H1 (cell line): Measurements from ENCODE around the gene PAOX. TPM values are rescaled to one million over a fixed set of nuclear protein-coding genes. Genes with fewer than 3 reads are reported as not detected.

ENCODE experiments used
- CTCF ChIA-PET: fragments of 300-600 bp; sonication (Branson Sonifier 250); formaldehyde crosslinking; loops from one replicate; lab custom pipeline; 2021; ENCODE audit not compliant: partially characterized antibody; lab: Charles Lee
- POLR2A ChIA-PET: fragments of 300-600 bp; sonication (Branson Sonifier 250); formaldehyde crosslinking; loops from one replicate; lab custom pipeline; 2021; ENCODE audit warnings: inconsistent platforms; ENCODE audit not compliant: partially characterized antibody; lab: Charles Lee
- DNase-seq, 2 experiments: peaks; one replicate each; pipeline versions ENCODE4 v3.0.0 to v3.0.0-alpha.2; 2010 to 2022; ENCODE audit warnings: low spot score in 2 of 2, low read depth in 1 of 2, mixed read lengths in 1 of 2
- FAIRE-seq: peaks from 2 replicates; lab custom pipeline; 2011; peaks lifted over from hg19 to GRCh38; lab: Jason Lieb, UNC
- H2AFZ ChIP-seq: 2 replicates; pipeline ENCODE4 v1.8.1; 2012; ENCODE audit warnings: low read length, inconsistent platforms
- H2AK5ac ChIP-seq: 2 replicates; pipeline ENCODE4 v1.6.1; 2013; ENCODE audit warnings: low read depth, low read length
- H2BK120ac ChIP-seq: replicated peaks from 2 replicates; pipeline ENCODE3; 2013; ENCODE audit warnings: low read depth, low read length, inconsistent platforms
- H2BK12ac ChIP-seq: 2 replicates; pipeline ENCODE4 v1.6.1; 2013; ENCODE audit warnings: low read depth, low read length
- H2BK15ac ChIP-seq: 2 replicates; pipeline ENCODE4 v1.6.1; 2013; ENCODE audit warnings: low read length
- H2BK20ac ChIP-seq: 2 replicates; pipeline ENCODE4 v1.6.1; 2013; ENCODE audit warnings: low read length
- H2BK5ac ChIP-seq: 2 replicates; pipeline ENCODE4 v1.6.1; 2013; ENCODE audit warnings: low read depth, low read length
- H3K14ac ChIP-seq: 2 replicates; pipeline ENCODE4 v1.6.1; 2013; ENCODE audit warnings: inconsistent platforms; ENCODE audit not compliant: insufficient read length
- H3K18ac ChIP-seq: 2 replicates; pipeline ENCODE4 v1.6.1; 2013; ENCODE audit warnings: low read length; ENCODE audit errors: extremely low read depth
- H3K23ac ChIP-seq: 2 replicates; pipeline ENCODE4 v1.6.1; 2013; ENCODE audit warnings: inconsistent platforms; ENCODE audit not compliant: insufficient read length
- H3K23me2 ChIP-seq: 2 replicates; pipeline ENCODE4 v1.6.1; 2013; ENCODE audit warnings: low read depth, low read length
- H3K27ac ChIP-seq: 2 replicates; pipeline ENCODE4 v1.6.1; 2011; ENCODE audit warnings: low read depth, low read length, inconsistent platforms
- H3K27me3 ChIP-seq, 4 experiments: replicated peaks in 1 of 4; 1 replicate in 1 of 4; 2 replicates in 3 of 4; pipeline versions ENCODE4 v1.6.1 to v1.8.1; 2011 to 2013; ENCODE audit warnings: low read length in 3 of 4, mild to moderate bottlenecking in 3 of 4, inconsistent platforms in 2 of 4, mixed read lengths in 2 of 4, moderate library complexity in 1 of 4; ENCODE audit not compliant: control insufficient read depth in 3 of 4, insufficient read depth in 3 of 4; ENCODE audit errors: extremely low read depth in 1 of 4
- H3K36me3 ChIP-seq, 4 experiments: 2 replicates each; pipeline versions ENCODE4 v1.6.1 to v1.8.1; 2011 to 2013; ENCODE audit warnings: mild to moderate bottlenecking in 4 of 4, low read length in 3 of 4, moderate library complexity in 2 of 4, control low read depth in 1 of 4, inconsistent platforms in 1 of 4; ENCODE audit not compliant: insufficient read depth in 4 of 4, control insufficient read depth in 2 of 4
- H3K4ac ChIP-seq: replicated peaks from 2 replicates; pipeline ENCODE3; 2013; ENCODE audit warnings: low read length, low read depth, mixed read lengths, inconsistent platforms; ENCODE audit not compliant: insufficient read length
- H3K4me1 ChIP-seq, 4 experiments: replicated peaks in 1 of 4; 1 replicate in 1 of 4; 2 replicates in 3 of 4; pipeline versions ENCODE4 v1.6.1 to v1.8.1; 2011 to 2013; ENCODE audit warnings: low read length in 3 of 4, inconsistent platforms in 2 of 4, mixed read lengths in 1 of 4; ENCODE audit not compliant: insufficient read depth in 4 of 4, control insufficient read depth in 3 of 4
- H3K4me2 ChIP-seq, 2 experiments: 2 replicates each; pipeline versions ENCODE4 v1.6.1 to v1.8.1; 2011 to 2013; ENCODE audit warnings: low read depth in 2 of 2, low read length in 2 of 2, control low read depth in 1 of 2, inconsistent platforms in 1 of 2, mild to moderate bottlenecking in 1 of 2; ENCODE audit not compliant: insufficient read depth in 1 of 2
- H3K4me3 ChIP-seq, 4 experiments: fragments of 200-600, 300-600 bp in 1 of 4; sonication (generic), shearing (Covaris generic), sonication (Bioruptor Twin) in 1 of 4; 2 replicates each; pipeline versions ENCODE4 v1.5.1 to v1.8.1; 2011 to 2016; ENCODE audit warnings: low read length in 4 of 4, low read depth in 3 of 4, control low read depth in 2 of 4, inconsistent platforms in 2 of 4, mild to moderate bottlenecking in 2 of 4, mixed read lengths in 1 of 4, moderate library complexity in 1 of 4; ENCODE audit not compliant: insufficient read depth in 2 of 4; ENCODE audit errors: extremely low read depth in 1 of 4
- H3K56ac ChIP-seq: replicated peaks from 2 replicates; pipeline ENCODE3; 2013; ENCODE audit warnings: low read depth, mild to moderate bottlenecking, mixed read lengths, low read length, inconsistent platforms; ENCODE audit not compliant: insufficient read length
- H3K79me1 ChIP-seq: 2 replicates; pipeline ENCODE4 v1.6.1; 2013; ENCODE audit warnings: low read depth, low read length, control low read depth
- H3K79me2 ChIP-seq, 2 experiments: 2 replicates each; pipeline versions ENCODE4 v1.6.1 to v1.8.1; 2012 to 2013; ENCODE audit warnings: low read length in 2 of 2, mild to moderate bottlenecking in 2 of 2, inconsistent platforms in 1 of 2; ENCODE audit not compliant: insufficient read depth in 2 of 2, control insufficient read depth in 1 of 2
- H3K9ac ChIP-seq, 4 experiments: replicated peaks in 1 of 4; 1 replicate in 1 of 4; 2 replicates in 3 of 4; pipeline versions ENCODE4 v1.6.1 to v1.8.1; 2011 to 2013; ENCODE audit warnings: low read depth in 3 of 4, low read length in 3 of 4, control low read depth in 2 of 4, mild to moderate bottlenecking in 2 of 4, moderate library complexity in 2 of 4, inconsistent platforms in 1 of 4; ENCODE audit errors: extremely low read depth in 1 of 4
- H3K9me3 ChIP-seq, 2 experiments: 2 replicates each; pipeline versions ENCODE4 v1.6.1 to v1.8.1; 2012 to 2013; ENCODE audit warnings: mild to moderate bottlenecking in 2 of 2, moderate library complexity in 2 of 2, control low read depth in 1 of 2, inconsistent platforms in 1 of 2, low read depth in 1 of 2, low read length in 1 of 2, mixed read lengths in 1 of 2; ENCODE audit not compliant: insufficient read depth in 2 of 2
- H4K20me1 ChIP-seq, 2 experiments: replicated peaks in 1 of 2; 2 replicates each; pipeline versions ENCODE3 to v1.8.1; 2011 to 2013; ENCODE audit warnings: inconsistent platforms in 2 of 2, low read length in 2 of 2, mild to moderate bottlenecking in 1 of 2; ENCODE audit not compliant: insufficient read depth in 2 of 2, control insufficient read depth in 1 of 2
- H4K5ac ChIP-seq: 2 replicates; pipeline ENCODE4 v1.6.1; 2013; ENCODE audit warnings: low read length, low read depth, mixed read lengths, inconsistent platforms; ENCODE audit not compliant: insufficient read length
- H4K8ac ChIP-seq: 2 replicates; pipeline ENCODE4 v1.8.0; 2013; ENCODE audit warnings: mild to moderate bottlenecking, moderate library complexity, low read length, inconsistent platforms; ENCODE audit not compliant: insufficient read depth; ENCODE audit errors: extremely low read depth
- H4K91ac ChIP-seq: replicated peaks from 2 replicates; pipeline ENCODE3; 2013; ENCODE audit warnings: low read length, mixed read lengths, inconsistent platforms; ENCODE audit not compliant: insufficient read length
- ATF2 ChIP-seq: IDR thresholded peaks from 2 replicates; pipeline ENCODE4 v1.6.1; 2012; ENCODE audit warnings: low read length, inconsistent platforms
- BCL11A ChIP-seq, 2 experiments: IDR thresholded peaks; one replicate each; pipeline ENCODE4 v1.6.1; 2011; ENCODE audit warnings: low read depth in 2 of 2, low read length in 2 of 2, mild to moderate bottlenecking in 2 of 2
- BRCA1 ChIP-seq: IDR thresholded peaks from 2 replicates; pipeline ENCODE4 v1.6.1; 2012; ENCODE audit warnings: low read depth, low read length, improper control_type of control experiment
- CHD1 ChIP-seq: IDR thresholded peaks from 2 replicates; pipeline ENCODE4 v1.6.1; 2012; ENCODE audit warnings: low read depth, low read length, improper control_type of control experiment
- CREB1 ChIP-seq: IDR thresholded peaks from 2 replicates; pipeline ENCODE4 v1.6.1; 2012; ENCODE audit warnings: inconsistent platforms
- MAFK ChIP-seq: IDR thresholded peaks from 2 replicates; pipeline ENCODE4 v1.6.1; 2012; ENCODE audit warnings: low read depth, mild to moderate bottlenecking, improper control_type of control experiment, low read length
- POLR2A ChIP-seq, 2 experiments: IDR thresholded peaks; 1 replicate in 1 of 2; 2 replicates in 1 of 2; pipeline ENCODE4 v1.6.1; 2011; ENCODE audit warnings: low read depth in 2 of 2, low read length in 2 of 2, mild to moderate bottlenecking in 2 of 2; ENCODE audit errors: control extremely low read depth in 1 of 2
- SIX5 ChIP-seq: IDR thresholded peaks from 2 replicates; pipeline ENCODE4 v1.6.1; 2011; ENCODE audit warnings: mild to moderate bottlenecking, low read depth, low read length
- SP4 ChIP-seq: IDR thresholded peaks from 2 replicates; pipeline ENCODE4 v1.6.1; 2012; ENCODE audit warnings: low read length, inconsistent platforms
- WGBS, 2 experiments: shearing (Covaris generic) in 1 of 2; methylation state at CpG; one replicate each; pipeline versions ENCODE4 v1.1.6 to v1.1.7; 2013 to 2015; ENCODE audit warnings: low lambda C conversion rate in 2 of 2, mixed read lengths in 2 of 2, inconsistent platforms in 1 of 2, low coverage in 1 of 2, missing lambda C conversion rate in 1 of 2; ENCODE audit not compliant: insufficient replicate concordance in 2 of 2, insufficient coverage in 1 of 2, insufficient read length in 1 of 2; ENCODE audit errors: extremely low coverage in 1 of 2, missing lambda C conversion rate in 1 of 2; 5-methylcytosine and 5-hydroxymethylcytosine counted together
- polyA plus RNA-seq, 7 experiments: library from polyadenylated mRNA; depleted of rRNA in 3 of 7; stranded (reverse) in 5 of 7; unstranded in 2 of 7; fragments of >200 nt in 5 of 7; fragments of 200-250 nt in 2 of 7; gene quantifications; 1 replicate in 5 of 7; 2 replicates in 1 of 7; 4 replicates in 1 of 7; pipeline versions ENCODE4 v1.2.1 to v1.2.3, GENCODE V29; 2011 to 2013; ENCODE audit warnings: missing spikeins in 2 of 7, mixed read lengths in 2 of 7
- total RNA-seq: library from RNA; stranded (reverse); fragmentation: NEBNext Ultra II Directional; extraction: Animal tissue kit (Norgen Biotek cat#: 25700); gene quantifications from 2 replicates; pipeline ENCODE4 v1.2.1, GENCODE V29; 2021

Gene PAOX
- total and polyA plus RNA-seq, 2 of the 8 experiments (the other 6 are each of a cell fraction or from before 2014, with no cell fraction given) = 3.7 to 4.3 TPM

- no peak overlapping the region for H3K23ac ChIP-seq
- no peak overlapping the region for H3K4me2 ChIP-seq
- no peak overlapping the region for H2BK12ac ChIP-seq
- no peak overlapping the region for H3K18ac ChIP-seq
- H4K91ac ChIP-seq = no peak overlapping the region
- ChIA-PET POLR2A (interaction anchor here (0.8 kb wide), 1 partner anchor 30 kb away, joined by 3 read pairs; no protein-coding TSS in a partner anchor), CTCF (interaction anchor here (1.0 kb wide), 1 partner anchor 27 kb away, joined by 3 read pairs; no protein-coding TSS in a partner anchor)
- no peak overlapping the region for H3K9ac ChIP-seq
- no peaks in the 10 kb centered on the region for H4K20me1 ChIP-seq
- DNase-seq (no peak), FAIRE-seq (no peak)
- no peaks in the 10 kb centered on the region for H3K36me3 ChIP-seq
- H3K9me3 ChIP-seq = no peaks in the 10 kb centered on the region
- H3K4me3 ChIP-seq = no peak overlapping the region
- H3K4ac ChIP-seq = no peak overlapping the region
- H2BK120ac ChIP-seq = no peak overlapping the region
- no peak overlapping the region for H2BK20ac ChIP-seq
- no peaks in the 10 kb centered on the region; the same call in 1 of the 2 replicates for H3K23me2 ChIP-seq
- no peak overlapping the region for H2BK15ac ChIP-seq
- H3K27me3 ChIP-seq = no peaks in the 10 kb centered on the region
- WGBS, 2 experiments = 82% methylated on average over 17 of the region's 17 CpGs; no CpG with 5 or more reads in 1 of the 2 experiments
- H3K79me1 ChIP-seq = no peaks in the 10 kb centered on the region
- H4K8ac ChIP-seq = no peak overlapping the region
- TF ChIP-seq BRCA1 = no peak
- no peak for TF ChIP-seq CHD1
- TF ChIP-seq CREB1 = no peak
- no peak for TF ChIP-seq MAFK
- TF ChIP-seq POLR2A (IDR thresholded peaks at IDR 0.05; ENCODE audit: control extremely low read depth in 1 of 2, low read depth in 2 of 2, low read length in 2 of 2) = no peak
- TF ChIP-seq SP4 = no peak
- TF ChIP-seq BCL11A (IDR thresholded peaks at IDR 0.05; ENCODE audit: low read depth in 2 of 2, low read length in 2 of 2) = no peak
- TF ChIP-seq SIX5 = no peak
- TF ChIP-seq ATF2 = no peak
- no peak overlapping the region for H3K27ac ChIP-seq
- H3K14ac ChIP-seq = no peak overlapping the region
- H2AFZ ChIP-seq = no peak overlapping the region
- peak overlapping the region; percentile 16 for H3K56ac ChIP-seq
- no peak overlapping the region for H2AK5ac ChIP-seq
- H4K5ac ChIP-seq = no peak overlapping the region
- H2BK5ac ChIP-seq = no peak overlapping the region
- peaks cover 0 to 2% (median 0%) of the 10 kb centered on the region in 4 experiments; a peak in 2 of 7 replicates for H3K4me1 ChIP-seq
- no peaks in the 10 kb centered on the region for H3K79me2 ChIP-seq
Measured at GRCh38 chr10:133388236-133388972, 9.3 kb downstream of the PAOX start.
